GM19395 (cell line): Measurements from ENCODE around the gene GATA5.
A peak's percentile ranks its signal among the peaks of the same experiment; 100 is the strongest.
"Not testable (repeated sequence)": the region's sequence is repeated elsewhere in the genome, so short reads cannot be mapped to it uniquely, and the experiment has no call there.

ENCODE experiments used
- ATAC-seq: cut with Tn5 transposase; IDR thresholded peaks from one replicate; pipeline ENCODE4 v1.9.1; 2021; ENCODE audit warnings: mild to moderate bottlenecking, moderate library complexity; ENCODE audit not compliant: unreplicated experiment

GATA5 gene

DNA sequence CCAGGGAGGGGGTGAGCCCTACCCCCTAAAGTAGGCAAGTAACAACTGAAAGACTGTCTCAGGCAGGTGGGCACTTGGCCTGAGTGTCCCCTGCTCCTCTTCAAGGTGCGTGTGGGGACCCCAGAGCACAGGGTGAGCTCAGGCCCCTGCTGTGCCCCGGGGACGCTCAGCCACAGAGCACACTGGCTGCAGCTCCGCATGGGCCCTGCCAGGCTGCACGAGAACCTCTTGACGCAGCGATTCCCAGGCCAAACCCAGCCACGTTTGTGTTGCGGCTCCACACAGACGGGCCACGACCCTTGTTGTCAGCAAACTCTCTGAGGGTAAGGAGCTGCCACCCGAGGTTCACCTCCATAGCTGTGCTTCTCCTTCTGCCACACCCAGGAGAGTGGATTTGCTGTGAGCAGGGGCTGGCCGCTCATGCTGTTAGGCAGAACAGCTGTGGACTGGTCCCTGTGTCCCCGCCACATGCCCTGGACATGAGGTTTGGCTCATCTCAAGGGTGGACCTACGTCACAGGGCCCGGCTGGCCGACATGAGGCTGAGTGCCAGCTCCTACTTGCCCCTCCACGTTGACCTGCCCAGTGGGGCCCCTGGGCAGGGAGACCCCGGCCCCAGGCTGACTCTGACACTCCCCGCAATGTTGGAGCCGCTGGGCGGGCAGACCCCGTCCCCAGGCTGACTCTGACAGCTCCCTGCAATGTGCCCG lies 29.7 kb upstream of the GATA5 start:
- ATAC-seq = no peak

DNA sequence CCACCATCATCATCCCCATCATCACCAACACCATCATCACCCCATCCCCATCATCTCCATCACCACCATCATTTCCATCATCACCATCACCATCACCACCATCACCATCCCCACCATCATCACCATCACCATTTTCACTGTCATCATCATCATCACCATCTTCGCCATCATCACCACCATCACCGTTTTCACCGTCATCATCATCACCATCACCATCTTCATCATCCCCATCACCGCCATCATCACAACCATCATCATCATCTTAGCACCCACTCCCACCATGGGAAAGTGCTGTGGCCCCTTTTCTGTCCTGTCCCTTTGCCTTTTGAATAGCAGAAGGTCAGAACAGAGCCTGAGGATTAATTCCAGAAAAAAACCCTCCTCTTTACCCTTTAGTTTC lies 28.5 kb upstream of the GATA5 start:
- ATAC-seq = no peak

DNA sequence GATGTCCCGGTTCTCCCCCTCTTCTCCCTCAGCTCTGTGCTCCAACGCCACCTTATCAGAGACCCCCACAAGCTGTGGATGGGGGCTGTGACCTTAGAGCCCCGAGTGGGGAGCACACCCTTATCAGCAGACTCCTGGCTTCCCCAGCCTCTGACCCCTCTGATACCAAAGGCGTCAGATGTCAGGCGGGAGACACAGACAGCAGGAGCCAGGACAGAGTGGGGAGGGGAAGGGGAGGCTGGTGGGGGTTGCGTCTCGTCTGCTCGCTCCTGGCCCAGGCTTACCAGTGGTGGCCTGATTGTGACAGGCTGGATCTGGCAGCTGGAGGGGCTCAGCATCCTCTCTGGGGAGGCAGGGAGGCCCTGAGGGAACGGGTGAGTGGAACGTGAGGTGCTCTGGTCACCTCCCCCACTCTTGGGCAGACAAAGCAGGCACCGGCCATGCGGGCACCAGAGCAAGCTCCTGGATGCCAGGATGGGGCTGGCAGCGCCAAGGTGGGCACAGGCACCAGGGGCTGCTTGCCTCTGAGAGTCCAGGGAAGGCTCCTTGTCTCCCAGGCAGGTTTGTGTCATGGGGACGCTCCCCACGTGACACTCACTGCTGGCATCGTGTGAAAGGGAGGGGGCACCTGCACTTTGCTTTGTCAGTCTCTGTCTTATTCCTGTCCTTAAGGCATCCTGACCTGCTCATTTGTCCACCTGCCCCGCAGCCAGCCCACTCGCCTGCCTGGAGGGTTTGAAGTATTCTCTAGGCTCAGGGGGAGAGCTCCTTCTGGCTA lies 27.8 kb upstream of the GATA5 start:
- no peak for ATAC-seq

DNA sequence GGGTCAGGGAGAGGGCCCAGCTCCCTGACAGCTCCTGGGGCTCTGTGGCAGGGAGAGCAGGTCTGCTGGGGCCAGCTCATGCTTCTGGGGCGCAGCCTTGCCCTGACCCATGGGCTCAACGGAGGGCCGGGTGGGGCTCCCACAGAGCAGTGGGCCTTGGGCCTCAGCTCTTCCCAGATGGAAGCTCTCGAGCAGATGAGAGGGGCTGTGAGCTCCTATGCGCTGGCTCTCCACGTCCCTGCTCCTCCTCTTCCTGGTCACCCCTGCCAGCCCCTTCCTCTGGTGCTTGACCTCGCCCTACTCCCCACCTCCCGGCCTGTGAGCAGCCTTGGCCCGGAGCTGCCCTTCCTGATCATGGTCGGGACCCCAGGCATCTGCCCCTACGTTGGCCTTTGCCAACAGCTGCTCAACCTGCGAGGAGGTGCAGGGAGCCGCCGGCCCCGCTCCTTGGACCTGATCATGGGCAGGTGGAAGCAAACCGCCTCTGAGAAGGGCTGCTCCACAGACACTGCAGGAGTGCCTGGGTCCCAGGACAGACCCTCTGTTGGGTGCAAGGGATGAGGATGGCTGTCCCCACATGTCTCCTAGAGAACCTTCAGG lies 26.8 kb upstream of the GATA5 start:
- no peak for ATAC-seq

DNA sequence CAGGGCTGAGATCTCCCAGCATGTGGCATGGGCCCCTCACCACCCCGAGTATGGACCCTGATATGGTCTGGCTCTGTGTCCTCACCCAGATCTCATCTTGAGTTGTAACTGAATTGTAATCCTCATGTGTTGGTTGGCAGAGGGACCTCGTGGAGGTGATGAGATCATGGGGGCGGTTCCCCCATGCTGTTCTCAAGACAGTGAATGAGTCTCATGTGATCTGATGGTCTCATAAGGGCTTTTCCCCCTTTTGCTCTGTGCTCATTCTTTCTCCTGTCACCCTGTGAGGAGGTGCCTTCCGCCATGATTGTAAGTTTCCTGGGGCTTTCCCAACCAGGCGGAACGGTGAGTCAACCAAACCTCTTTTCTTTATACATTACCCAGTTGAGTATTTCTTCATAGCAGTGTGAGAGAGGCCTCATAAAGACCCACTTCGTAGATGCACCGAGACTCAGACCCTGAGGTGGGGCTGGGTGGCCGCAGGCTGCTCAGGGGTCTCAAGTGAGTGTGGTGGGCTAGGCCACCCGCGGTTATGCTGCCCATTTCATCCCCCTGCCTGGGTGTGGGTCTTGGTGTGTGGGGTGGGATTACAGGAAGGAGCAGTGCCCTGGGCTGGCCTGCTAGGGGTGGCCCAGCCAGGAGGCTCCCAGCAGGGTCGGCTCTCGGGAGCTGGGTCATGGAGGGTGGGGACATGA lies 26.2 kb upstream of the GATA5 start:
- peak; percentile 73 for ATAC-seq

DNA sequence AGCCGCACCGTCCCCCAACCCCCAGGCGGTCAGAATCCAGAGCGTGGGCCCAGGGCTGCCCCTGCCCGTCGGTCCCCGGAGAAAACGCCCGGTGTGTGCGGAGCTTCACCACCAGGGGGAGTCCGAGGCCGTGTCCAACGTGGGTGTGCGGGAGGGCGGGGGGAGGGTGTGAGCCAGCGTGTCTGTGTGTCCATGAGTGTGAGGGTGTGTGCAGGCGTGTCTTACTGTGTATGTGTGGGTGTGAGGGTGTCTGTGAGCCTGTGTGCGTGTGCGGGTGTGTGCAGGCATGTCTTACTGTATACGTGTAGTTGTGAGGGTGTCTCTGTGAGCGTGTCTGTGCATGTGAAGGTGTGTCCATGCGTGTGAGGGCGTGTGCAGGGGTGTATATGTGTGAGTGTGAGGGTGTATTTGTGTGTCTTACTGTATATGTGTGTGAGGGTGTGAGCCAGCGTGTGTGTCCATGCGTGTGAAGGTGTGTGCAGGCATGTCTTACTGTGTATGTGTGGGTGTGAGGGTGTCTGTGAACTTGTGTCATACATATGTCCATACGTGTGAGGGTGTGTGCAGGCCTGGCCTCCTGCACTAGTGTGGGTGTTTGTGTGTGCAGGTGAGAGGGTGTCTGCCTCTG lies 24.6 kb upstream of the GATA5 start:
- no peak for ATAC-seq

DNA sequence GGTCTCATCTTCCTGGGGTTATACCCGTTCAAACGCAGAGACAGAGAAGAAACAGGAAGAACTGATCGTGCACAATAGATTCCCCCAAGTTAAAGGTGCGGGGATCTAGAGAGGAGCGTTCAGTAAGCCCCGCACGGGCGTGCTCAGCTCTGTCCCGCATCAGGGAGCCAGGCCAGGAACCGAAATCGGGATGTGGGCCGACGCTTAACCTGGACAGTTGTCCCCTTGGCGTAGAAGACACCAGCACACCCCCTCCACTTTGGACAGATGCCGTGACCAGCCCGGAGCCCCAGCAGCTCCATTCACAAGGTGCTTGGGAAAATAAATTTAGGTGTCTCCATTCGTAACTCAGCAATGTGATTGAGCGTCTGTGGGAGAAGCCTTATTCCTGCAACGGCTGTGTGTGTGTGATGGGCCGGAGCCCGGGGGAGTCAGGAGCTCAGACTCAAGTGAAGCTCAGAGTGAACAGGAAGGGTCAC lies 24.0 kb upstream of the GATA5 start:
- no peak for ATAC-seq

DNA sequence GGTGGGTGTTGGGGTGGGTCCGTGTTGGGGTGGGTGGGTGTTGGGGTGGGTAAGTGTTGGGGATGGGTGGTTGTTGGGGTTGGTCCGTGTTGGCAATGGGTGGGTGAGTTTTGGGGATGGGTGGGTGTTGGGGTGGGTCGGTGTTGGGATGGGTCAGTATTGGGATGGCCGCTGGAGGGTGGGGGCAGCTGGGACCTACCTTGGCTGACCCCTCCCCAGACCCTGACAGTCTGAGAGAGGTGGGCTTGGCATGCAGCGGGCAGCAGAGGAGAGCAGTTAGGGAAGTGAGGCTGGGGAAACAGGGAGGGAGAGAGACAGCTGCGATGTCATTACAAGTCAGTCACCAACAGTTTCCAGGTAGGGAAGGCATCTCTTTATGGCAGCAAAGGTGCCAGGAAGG lies 23.1 kb upstream of the GATA5 start:
- no peak for ATAC-seq

DNA sequence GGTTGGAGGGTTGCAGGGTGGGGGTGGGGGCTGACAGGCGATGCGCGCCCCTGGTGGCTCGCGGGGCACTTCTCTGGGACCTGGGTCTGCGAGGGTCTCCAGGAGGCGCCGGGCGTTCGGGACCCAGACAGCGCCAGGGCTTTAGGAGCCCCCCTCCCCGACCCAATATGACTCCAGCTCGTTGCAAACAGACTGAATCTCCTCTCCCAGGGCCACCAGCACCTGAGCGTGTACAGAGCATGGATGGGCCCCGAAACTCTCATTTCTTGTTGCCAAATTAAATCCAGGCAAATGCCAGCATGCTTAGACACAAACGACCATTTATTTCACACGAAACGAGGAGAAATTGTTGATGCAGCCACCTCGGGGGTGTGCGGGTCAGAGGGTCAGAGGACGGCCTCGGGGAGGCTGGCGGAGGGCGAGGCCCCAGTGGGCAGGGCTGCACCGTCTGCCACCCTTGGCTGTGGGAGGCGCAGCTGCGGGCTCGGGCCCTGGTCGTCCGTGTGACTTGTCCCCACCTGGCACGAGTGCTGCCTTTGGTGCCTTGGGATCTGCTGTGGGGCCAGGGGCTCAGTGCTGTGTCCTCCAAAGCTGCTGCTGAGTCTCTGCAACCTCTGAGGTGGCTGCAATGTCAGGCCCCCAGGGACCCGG lies 20.9 kb upstream of the GATA5 start:
- no peak for ATAC-seq

DNA sequence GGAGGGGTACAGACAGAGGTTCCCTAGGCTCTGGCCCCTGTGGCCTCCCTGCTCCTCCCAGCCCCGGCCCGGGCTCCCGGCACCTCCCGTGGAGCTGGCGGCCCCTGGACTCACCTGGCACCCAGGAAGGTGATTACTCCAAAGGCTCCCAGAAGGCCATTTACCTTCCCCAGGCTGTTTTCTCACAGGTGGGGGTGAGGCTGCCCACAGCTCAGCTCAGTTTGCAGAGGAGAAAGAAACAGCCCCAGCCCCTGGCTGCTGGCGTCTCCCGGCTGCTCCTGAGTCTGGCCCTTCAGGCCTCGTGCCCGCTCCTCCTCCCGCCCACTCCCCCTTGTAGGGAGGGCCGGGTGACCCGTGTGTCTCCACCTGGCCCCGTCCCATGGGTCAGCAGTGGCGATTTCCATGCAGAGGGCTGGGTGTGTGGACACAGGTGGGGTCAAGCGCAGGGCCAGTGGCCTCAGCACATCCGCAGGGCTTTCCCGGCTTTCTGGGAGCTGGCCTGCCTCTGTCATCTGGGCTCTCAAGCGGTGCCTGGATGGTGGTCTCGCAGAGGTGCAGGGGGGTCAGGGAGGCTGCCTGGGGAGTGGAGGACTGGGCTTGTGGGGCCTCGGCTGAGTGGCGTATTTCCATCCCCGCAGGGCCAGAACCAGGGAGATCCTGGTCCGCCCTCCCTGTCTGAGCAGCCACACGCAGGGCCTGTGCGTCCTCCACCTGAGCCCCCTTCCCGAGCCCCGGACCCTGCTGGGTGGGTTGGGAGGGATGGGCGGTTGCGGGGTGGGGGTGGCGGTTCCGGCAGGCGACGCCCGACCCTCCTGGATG lies 20.2 kb upstream of the GATA5 start:
- no peak for ATAC-seq

DNA sequence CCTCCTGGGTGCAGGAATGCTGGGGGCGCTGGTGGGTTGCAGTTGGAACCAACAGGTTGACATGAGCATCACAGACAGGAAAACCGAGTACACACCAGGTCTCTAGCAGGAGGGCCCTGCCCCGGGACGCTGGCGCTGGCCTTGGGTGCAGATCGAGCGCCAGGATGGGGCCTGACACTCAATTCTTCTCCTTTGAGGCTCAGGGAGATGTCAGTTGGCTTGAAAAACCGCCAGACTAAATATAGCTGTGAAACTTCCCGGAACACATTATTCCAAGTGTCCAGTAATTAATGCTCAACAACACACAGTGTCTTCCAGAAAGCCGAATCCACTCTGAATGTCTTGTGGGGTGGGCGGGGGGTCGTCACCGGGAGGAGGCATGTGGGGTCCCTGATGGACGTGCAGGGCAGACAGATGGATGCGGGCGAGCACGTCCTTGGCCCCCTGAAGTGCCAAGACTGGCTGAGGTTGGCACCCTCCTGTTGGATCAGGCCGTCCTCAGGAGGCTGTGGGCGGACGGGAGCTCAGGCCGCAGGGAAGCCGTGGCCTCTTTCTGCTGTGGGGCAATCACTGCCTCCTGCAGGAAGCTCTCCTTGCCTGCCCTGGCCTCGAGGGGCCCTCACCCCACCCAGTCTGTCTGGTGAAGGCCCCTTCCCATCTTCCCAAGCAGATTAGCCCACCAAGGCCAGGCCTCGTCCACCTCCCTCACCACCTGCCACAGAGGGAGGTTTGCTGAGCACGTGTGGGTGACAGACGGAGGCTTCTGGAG lies 19.4 kb upstream of the GATA5 start:
- ATAC-seq = no peak

DNA sequence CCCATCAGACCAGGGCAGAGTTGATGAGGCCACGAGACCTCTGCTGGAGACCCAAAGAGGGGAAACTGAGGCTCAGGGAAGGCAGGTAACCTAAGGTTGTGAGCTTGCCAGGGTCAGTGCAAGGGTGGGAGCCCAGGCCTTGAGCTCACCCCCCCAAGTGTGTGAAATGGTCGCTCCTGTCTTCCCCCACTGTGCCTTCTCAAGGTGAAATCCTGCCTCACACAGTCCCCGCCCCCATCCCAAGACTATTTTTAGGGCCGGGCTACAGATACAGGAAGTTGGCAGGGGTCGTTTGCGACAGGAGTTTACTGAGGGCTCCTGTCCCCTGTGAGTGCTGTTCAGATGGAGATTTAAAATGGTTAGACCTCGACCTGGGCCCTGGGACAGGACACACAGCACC lies 18.7 kb upstream of the GATA5 start:
- no peak for ATAC-seq

DNA sequence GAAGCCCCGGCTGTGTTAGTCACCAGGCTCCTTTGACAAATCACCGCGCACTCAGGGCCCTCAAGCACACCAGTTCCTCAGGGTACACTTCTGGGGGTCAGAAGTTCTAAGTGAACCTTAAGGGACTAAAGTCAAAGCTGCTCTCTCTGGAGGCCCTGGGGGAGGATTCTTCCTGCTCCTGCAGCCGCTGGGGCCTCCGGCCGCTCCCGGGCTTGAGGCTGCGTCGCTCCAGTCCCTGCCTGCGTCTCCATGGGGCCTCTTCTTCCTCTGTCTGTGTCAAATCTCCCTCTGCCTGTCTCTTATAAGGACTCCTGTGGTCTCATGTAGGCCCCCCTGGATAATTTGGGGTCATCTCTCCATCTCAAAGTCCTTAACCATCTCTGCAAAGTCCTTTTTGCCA lies 18.1 kb upstream of the GATA5 start:
- no peak for ATAC-seq

DNA sequence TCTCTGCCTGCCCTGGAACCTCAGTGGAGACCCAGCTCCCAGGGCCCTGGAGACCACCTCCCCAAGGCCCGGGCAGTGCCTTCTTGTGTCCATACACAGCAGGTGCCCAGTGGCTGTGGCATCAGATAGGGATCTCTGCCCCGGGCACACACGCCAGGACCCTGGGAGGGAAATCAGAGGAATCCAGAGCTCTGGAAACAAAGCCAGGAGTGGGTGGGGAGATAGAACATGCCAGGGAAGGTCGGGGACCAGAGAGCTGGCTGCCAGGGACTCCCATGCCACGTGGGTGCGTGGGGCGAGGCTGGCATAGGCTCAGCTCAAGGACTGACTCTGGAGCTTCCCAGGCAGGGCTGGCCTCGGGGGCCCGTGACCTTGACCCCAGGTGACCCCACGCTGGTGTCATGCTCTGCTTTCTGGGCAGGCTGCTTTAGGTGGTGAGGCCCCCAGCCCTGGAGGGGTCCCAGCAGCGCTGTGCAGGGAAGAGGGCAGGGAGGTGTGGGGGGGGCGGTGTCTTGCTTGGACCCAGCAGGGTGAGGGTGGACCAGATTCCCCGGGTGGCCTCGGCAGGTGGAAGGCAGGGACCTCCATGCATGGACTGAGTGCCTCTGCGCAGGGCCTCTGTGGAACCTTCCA lies 17.6 kb upstream of the GATA5 start:
- ATAC-seq = no peak

DNA sequence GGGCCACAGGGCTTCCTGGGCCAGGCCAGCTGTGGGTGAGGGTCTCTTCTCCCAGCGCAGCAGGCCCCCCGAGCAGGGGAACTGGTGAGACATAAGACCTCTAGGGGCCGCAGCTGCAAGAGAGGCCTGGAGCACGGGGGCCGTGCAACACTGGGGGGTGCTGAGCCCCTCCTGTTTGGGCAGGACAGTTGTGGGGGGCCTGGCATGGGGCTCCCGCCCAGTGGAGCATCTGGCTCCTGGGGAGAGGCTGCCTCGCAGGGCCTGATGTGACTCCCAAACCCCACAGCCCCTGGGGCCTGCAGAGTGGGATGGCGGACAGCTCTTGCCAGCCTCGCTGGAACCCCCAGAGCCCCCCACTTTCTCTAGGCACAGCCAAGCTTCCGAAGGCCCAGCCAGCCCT lies 16.9 kb upstream of the GATA5 start:
- no peak for ATAC-seq

DNA sequence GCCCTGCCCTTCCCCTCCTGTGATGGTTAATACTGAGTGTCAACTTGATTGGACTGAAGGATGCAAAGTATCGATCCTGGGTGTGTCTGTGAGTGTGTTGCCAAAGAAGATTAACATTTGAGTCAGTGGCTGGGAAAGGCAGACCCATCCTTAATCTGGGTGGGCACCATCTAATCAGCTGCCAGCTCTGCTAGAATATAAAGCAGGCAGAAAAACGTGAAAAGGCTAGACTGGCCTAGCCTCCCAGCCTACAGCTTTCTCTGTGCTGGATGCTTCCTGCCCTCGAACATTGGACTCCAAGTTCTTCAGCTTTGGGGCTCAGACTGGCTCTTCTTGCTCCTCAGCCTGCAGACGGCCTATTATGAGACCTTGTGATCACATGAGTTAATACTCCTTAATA lies 15.0 kb upstream of the GATA5 start:
- ATAC-seq = not testable (repeated sequence)

DNA sequence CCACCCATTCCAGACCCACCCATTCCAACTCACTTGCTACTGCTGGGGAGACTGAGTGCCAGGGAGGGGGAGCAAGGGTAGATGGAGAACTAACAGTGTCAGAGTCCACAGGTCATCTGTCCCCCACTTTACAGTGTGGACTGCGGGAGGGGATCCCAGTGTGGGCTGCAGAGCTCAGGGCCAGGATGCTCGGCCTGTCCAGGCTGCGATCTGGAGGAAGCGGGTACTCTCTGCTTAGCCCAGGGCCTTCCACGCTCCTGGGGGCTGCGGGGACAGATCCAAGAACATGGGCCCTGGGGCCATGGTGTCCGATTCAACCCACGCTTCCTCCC lies 14.1 kb upstream of the GATA5 start:
- no peak for ATAC-seq

DNA sequence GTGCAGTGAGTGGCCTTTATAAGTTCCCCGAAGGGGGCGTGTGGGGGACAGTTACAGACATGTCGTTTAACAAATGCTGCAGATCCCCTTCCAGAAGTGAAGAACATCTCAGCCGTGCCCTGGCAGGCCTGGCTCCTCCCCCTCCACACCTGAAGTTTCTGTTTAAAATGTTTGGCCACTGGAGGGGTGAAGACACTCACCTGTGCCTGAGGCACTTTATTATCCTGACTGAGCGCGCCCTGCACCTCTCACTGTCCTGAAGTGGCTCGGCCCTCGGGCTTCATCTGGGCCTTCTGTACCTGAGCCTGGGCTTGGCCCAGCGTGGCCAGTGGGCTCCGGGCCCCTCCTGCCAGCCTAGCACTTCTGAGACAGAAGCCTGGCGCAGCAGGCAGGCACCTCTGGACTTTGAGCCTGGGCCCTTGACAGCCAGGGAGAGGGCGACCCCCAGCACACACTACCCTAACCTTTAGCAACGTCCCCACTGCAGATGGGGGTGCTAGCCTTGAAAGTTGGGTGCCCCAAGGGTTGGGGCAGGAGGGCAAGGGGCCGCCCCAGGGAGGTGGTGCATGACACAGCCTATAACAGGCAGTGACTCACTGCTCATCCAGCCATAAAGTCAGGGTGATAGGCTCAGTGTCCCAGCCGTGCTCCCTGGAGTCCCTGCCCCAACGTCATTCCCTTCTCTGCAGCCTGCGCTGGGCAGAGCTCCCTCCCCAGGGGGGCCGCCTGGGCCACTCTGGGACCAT lies 13.6 kb upstream of the GATA5 start:
- no peak for ATAC-seq
